ENCODE data around the gene EPN3. TPM values are rescaled to one million over a fixed set of nuclear protein-coding genes. Genes with fewer than 3 reads are reported as not detected.

Gene EPN3
- total RNA-seq, 2 experiments from 2014 or later: not detected

DNA sequence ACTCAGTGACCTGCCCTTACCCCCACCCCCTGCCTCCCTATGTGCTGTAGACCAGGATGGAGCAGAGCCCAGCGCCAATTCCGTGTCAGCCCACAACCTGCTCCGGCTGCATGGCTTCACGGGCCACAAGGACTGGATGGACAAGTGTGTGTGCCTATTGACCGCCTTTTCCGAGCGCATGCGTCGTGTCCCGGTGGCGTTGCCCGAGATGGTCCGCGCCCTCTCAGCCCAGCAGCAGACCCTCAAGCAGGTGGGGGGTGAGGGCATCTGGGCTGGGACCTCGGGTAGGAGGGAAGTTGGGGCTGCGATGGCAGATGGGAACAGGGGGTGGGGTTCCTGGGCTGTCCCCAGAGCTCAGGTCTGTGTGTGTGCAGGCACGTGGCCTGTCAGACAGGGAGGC lies 21.7 kb downstream of the EPN3 start:
- no peaks in the 10 kb centered on the region for H3K36me3 ChIP-seq (ENCODE audit: insufficient read depth, low read length)
- POLR2A ChIA-PET: no interaction called here
- H3K27me3 ChIP-seq (ENCODE audit: control insufficient read depth in 1 of 2, insufficient read depth in 2 of 2, low read length in 2 of 2): peaks cover 17% of the 10 kb centered on the region in 2 experiments
- no peak overlapping the region for H3K4me3 ChIP-seq (ENCODE audit: low read length)
- peaks cover 7% of the 10 kb centered on the region for H3K4me1 ChIP-seq (ENCODE audit: insufficient read depth, low read length)
- H3K9me3 ChIP-seq (ENCODE audit: control insufficient read depth in 1 of 2, insufficient read depth in 1 of 2, low read length in 2 of 2): peaks cover 0 to 4% of the 10 kb centered on the region in 2 experiments
- Mint-ChIP-seq H3K4me3 (no peak overlapping the region), H3K4me1 (ENCODE audit: low read depth) (peaks cover 10% of the 10 kb centered on the region), H3K36me3 (ENCODE audit: low read depth) (no peaks in the 10 kb centered on the region), H3K27ac (no peak overlapping the region), H3K9me3 (no peaks in the 10 kb centered on the region), H3K27me3 (peaks cover 31% of the 10 kb centered on the region)
- no peak overlapping the region for H3K27ac ChIP-seq (ENCODE audit: low read depth in 1 of 2, low read length in 2 of 2)
- DNase-seq (no peak), ATAC-seq (ENCODE audit: poor library complexity) (no peak)
- intact Hi-C loops (cut with DNase I, micrococcal nuclease): no loop called here
- TF ChIP-seq, protein P1, sequence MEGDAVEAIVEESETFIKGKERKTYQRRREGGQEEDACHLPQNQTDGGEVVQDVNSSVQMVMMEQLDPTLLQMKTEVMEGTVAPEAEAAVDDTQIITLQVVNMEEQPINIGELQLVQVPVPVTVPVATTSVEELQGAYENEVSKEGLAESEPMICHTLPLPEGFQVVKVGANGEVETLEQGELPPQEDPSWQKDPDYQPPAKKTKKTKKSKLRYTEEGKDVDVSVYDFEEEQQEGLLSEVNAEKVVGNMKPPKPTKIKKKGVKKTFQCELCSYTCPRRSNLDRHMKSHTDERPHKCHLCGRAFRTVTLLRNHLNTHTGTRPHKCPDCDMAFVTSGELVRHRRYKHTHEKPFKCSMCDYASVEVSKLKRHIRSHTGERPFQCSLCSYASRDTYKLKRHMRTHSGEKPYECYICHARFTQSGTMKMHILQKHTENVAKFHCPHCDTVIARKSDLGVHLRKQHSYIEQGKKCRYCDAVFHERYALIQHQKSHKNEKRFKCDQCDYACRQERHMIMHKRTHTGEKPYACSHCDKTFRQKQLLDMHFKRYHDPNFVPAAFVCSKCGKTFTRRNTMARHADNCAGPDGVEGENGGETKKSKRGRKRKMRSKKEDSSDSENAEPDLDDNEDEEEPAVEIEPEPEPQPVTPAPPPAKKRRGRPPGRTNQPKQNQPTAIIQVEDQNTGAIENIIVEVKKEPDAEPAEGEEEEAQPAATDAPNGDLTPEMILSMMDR (IDR thresholded peaks at IDR 0.05): no peak
- CTCF ChIA-PET: no interaction called here

DNA sequence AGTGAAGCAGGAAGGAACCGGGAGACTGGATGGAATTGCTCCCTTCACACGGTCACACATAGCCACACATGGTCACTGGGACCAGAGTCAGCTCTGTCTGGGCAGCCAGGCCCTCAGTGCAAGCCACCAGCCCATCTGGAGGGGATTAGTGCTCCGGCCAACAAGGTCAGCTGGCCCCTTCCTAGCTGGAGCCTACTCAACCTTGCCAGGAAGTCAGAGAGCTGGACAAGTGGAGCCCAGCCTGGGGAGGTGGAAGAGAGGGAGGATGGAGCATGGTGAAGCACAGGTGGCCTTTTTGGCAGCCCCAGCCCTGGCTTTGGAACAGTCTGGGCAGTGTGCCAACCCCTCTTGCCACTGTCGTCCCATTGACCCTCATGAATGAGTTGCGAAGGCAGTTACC lies 24.3 kb downstream of the EPN3 start:
- no peaks in the 10 kb centered on the region for H3K9me3 Mint-ChIP-seq
- intact Hi-C loops (cut with DNase I, micrococcal nuclease): loop anchor here in 1 of 2 experiments (5.0 kb wide), 1 partner anchor 135 kb away; no protein-coding TSS in a partner anchor
- H3K4me1 Mint-ChIP-seq (ENCODE audit: low read depth): peaks cover 21% of the 10 kb centered on the region
- no peak overlapping the region for H3K27ac ChIP-seq (ENCODE audit: low read depth in 1 of 2, low read length in 2 of 2)
- TF ChIP-seq, protein P1 (IDR thresholded peaks at IDR 0.05): no peak
- no peak for ATAC-seq (ENCODE audit: poor library complexity)
- H3K9me3 ChIP-seq (ENCODE audit: control insufficient read depth in 1 of 2, insufficient read depth in 1 of 2, low read length in 2 of 2): peaks cover 0 to 15% of the 10 kb centered on the region in 2 experiments
- peaks cover 33 to 36% of the 10 kb centered on the region in 2 experiments for H3K27me3 ChIP-seq (ENCODE audit: control insufficient read depth in 1 of 2, insufficient read depth in 2 of 2, low read length in 2 of 2)
- no peak for DNase-seq
- no peaks in the 10 kb centered on the region for H3K36me3 Mint-ChIP-seq (ENCODE audit: low read depth)
- H3K4me3 Mint-ChIP-seq: no peak overlapping the region
- ChIA-PET CTCF (no interaction called here), POLR2A (no interaction called here)
- peaks cover 29% of the 10 kb centered on the region for H3K4me1 ChIP-seq (ENCODE audit: insufficient read depth, low read length)
- peaks cover 43% of the 10 kb centered on the region for H3K27me3 Mint-ChIP-seq
- H3K27ac Mint-ChIP-seq: no peak overlapping the region
- no peaks in the 10 kb centered on the region for H3K36me3 ChIP-seq (ENCODE audit: insufficient read depth, low read length)
- no peak overlapping the region for H3K4me3 ChIP-seq (ENCODE audit: low read length)

DNA sequence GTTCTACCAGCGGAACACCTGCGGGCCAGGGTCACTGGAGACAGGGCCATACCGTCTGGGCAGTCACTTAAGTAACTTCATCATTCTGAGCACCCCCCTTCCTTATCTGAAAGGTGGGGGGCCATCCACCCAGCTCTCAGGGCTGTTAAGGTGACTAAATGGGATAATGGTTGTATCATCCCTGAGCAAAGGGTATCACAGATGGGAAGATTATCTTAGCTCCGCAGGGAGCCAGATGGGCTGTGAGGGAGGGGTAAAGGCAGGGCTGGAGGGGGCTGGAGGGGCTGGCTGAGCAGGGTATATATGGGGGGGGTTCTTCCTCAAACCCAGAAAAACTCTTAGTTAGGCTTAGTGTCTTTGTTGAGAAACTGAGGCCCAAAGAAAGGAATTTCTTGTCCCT lies 25.1 kb downstream of the EPN3 start:
- ChIA-PET POLR2A (no interaction called here), CTCF (no interaction called here)
- Histone ChIP-seq H3K9me3 (ENCODE audit: control insufficient read depth in 1 of 2, insufficient read depth in 1 of 2, low read length in 2 of 2) (peaks cover 0 to 21% of the 10 kb centered on the region in 2 experiments), H3K36me3 (ENCODE audit: insufficient read depth, low read length) (no peaks in the 10 kb centered on the region), H3K4me1 (ENCODE audit: insufficient read depth, low read length) (peaks cover 37% of the 10 kb centered on the region), H3K27ac (ENCODE audit: low read depth in 1 of 2, low read length in 2 of 2) (no peak overlapping the region), H3K4me3 (ENCODE audit: low read length) (no peak overlapping the region), H3K27me3 (ENCODE audit: control insufficient read depth in 1 of 2, insufficient read depth in 2 of 2, low read length in 2 of 2) (peaks cover 40 to 42% of the 10 kb centered on the region in 2 experiments)
- H3K36me3 Mint-ChIP-seq (ENCODE audit: low read depth): no peaks in the 10 kb centered on the region
- peak overlapping the region; percentile 45 for H3K4me3 Mint-ChIP-seq
- intact Hi-C loops (cut with DNase I, micrococcal nuclease): loop anchor here in 1 of 2 experiments (5.0 kb wide), 1 partner anchor 135 kb away; no protein-coding TSS in a partner anchor
- DNase-seq (no peak), ATAC-seq (ENCODE audit: poor library complexity) (no peak)
- H3K27me3 Mint-ChIP-seq: peaks cover 50% of the 10 kb centered on the region
- peaks cover 26% of the 10 kb centered on the region for H3K4me1 Mint-ChIP-seq (ENCODE audit: low read depth)
- H3K9me3 Mint-ChIP-seq: no peaks in the 10 kb centered on the region
- TF ChIP-seq, protein P1 (IDR thresholded peaks at IDR 0.05): no peak
- H3K27ac Mint-ChIP-seq: no peak overlapping the region

All from CD4-positive, alpha-beta T cell (primary cell).